BLaER1 (cell line): ENCODE results near the gene ATG7.
"Not testable (repeated sequence)": the region's sequence is repeated elsewhere in the genome, so short reads cannot be mapped to it uniquely, and the experiment has no call there.

Experiments used
- H3K27ac ChIP-seq: shearing (Covaris generic); formaldehyde crosslinking; 2 replicates; pipeline ENCODE4 v1.8.1; 2022
- H3K27me3 ChIP-seq: shearing (Covaris generic); formaldehyde crosslinking; 2 replicates; pipeline ENCODE4 v1.8.1; 2022
- H3K36me3 ChIP-seq: shearing (Covaris generic); formaldehyde crosslinking; 2 replicates; pipeline ENCODE4 v1.8.1; 2022
- H3K4me1 ChIP-seq: shearing (Covaris generic); formaldehyde crosslinking; 2 replicates; pipeline ENCODE4 v1.8.1; 2022
- H3K4me2 ChIP-seq: shearing (Covaris generic); formaldehyde crosslinking; 2 replicates; pipeline ENCODE4 v1.8.1; 2022
- H3K4me3 ChIP-seq: shearing (Covaris generic); formaldehyde crosslinking; 2 replicates; pipeline ENCODE4 v1.8.1; 2022
- H3K9ac ChIP-seq: shearing (Covaris generic); formaldehyde crosslinking; 2 replicates; pipeline ENCODE4 v1.8.1; 2022
- H3K9me3 ChIP-seq: shearing (Covaris generic); formaldehyde crosslinking; 2 replicates; pipeline ENCODE4 v1.8.1; 2022
- H4K20me1 ChIP-seq: shearing (Covaris generic); formaldehyde crosslinking; 2 replicates; pipeline ENCODE4 v1.8.1; 2022
- Cebpa-rat ChIP-seq: shearing (Covaris generic); IDR thresholded peaks from 2 replicates; pipeline ENCODE4 v1.8.1; 2022

The ATG7 gene

DNA sequence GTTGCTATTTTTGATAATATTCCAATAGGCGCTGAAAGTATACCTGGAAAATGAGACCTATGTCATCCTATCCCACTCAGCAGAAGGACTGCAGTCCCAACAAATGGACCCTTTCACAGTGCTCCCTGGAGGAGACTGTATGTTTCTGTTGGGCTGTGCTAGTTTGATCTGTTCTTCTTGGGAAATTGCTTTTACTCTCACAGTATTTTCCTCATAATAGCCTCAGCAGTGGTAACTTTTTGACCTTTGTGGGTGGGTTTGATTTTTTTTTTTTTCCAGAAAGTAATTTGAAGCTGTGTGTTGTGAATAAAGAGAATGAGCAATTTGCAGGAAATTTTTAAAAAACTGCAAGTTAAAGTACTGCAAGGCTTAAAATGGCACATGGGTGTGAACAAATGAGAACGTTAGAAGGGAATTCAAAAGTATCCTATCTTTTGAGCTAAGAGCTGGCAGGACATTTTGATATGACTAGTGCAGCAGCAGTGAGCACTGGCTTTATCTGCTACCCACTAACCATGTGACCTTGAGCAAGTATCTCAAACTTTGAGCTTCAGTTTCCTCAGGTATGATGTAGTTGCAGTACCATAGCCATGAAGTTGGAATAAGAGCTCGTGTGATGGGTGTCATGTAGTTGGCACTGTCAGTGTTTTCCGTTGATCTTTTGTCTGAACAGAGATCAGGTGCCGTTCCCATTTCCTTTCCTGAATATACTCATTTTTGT, 118.4 kb downstream of the ATG7 start:
- peak overlapping the region; percentile 63 for H3K4me2 ChIP-seq
- H3K9me3 ChIP-seq, result no peaks in the 10 kb centered on the region
- TF ChIP-seq Cebpa-rat, result no peak
- H3K9ac ChIP-seq, result no peak overlapping the region
- H3K4me1 ChIP-seq, result peaks cover 29% of the 10 kb centered on the region
- H3K4me3 ChIP-seq, result no peak overlapping the region
- H4K20me1 ChIP-seq, result peaks cover 12% of the 10 kb centered on the region
- no peaks in the 10 kb centered on the region for H3K27me3 ChIP-seq
- no peak overlapping the region for H3K27ac ChIP-seq
- peaks cover 15% of the 10 kb centered on the region; the same call in 1 of the 2 replicates for H3K36me3 ChIP-seq

DNA sequence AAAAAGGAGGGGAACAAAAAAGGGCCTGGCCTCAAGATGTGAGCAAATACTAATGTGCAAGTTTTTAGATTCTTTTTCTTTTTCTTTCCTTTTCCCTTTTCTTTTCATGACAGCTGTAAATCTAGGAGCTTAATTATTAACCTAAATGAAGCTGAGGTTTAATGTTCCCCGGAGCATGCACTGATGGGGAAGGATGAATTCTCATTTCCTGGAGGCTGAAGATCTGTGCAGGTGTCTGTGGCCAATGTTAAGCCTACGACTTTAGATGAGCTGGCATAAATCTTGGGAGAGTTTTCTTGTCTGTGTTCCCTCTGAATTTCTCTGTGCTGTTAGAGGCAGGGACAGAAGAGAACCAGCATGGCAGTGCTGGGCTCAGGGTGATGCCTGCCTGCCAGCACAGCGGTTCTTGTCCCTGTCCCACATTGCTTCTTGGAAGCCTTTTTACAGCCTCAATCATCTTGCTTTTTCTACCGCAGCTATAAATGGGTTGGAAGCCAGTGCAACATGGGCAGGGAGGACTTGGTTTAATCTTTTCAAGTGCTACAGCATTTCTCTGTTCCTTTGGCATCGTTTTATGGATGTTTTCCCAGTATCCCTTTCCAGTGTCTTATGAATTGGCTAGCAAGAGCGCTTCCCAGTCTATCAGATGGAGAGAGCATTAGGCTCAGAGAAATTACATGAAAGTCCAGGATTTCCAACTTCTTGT, 119.1 kb downstream of the ATG7 start:
- TF ChIP-seq Cebpa-rat, result no peak
- H3K4me3 ChIP-seq, result no peak overlapping the region

DNA sequence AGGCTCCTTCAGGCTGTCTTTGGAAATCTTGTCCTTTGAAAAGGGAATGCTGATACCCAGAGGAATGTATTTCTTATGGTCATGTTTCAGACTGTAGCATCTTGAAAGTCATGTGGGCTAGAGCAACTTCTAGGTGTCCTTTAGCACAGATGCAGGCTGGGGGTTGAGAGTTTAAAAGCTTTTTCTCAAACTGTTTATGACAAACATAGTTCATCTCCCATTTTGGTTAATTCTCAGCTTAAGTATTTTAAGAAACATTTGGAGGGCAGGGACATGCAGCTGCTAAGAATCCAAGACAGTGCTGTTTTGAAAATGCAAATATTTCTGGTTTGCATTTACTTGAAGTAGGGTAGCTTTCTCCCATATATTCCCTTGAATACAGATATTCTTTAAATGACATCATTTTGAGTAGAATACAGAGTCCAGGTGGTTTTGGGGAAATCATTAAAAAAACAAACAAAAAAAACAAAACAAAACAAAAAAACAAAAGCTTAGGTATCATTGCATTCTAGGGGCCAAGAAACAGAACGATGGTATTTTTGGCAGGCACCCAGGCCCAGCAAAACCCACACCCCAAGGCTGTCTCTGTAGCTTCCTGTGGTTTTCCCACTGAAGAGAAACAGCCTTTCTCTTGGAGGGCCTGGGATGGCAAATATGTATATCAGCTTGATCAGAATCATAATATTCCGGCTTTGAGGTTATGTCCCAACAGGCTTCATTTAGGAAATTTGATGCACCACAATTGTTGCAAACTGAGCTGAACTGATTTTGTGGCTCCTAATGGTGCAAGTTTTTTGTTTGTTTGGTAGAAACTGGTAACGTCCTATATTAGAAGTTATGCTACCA, 120.0 kb downstream of the ATG7 start:
- H3K4me3 ChIP-seq, result no peak overlapping the region

More for the DNA sequence above, 119.1 kb downstream of the ATG7 start:
- no peaks in the 10 kb centered on the region for H3K9me3 ChIP-seq
- peaks cover 12% of the 10 kb centered on the region for H4K20me1 ChIP-seq
- no peaks in the 10 kb centered on the region for H3K27me3 ChIP-seq
- H3K4me2 ChIP-seq, result peak overlapping the region; percentile 63
- peaks cover 29% of the 10 kb centered on the region for H3K4me1 ChIP-seq
- H3K36me3 ChIP-seq, result peaks cover 14% of the 10 kb centered on the region; the same call in 1 of the 2 replicates
- no peak overlapping the region for H3K9ac ChIP-seq
- H3K27ac ChIP-seq, result no peak overlapping the region

DNA sequence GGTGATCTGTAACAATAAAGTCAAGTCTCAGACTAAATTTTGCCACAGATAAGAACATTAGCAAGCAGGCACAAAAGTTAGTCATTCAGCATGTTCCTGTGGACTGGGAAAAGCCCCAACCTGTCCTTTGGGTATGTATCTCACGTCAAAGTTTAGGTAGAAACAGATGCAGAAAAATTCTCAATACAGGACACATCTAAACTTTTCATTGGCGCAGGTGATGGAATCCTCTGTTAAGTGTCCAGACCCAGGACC, 120.6 kb downstream of the ATG7 start:
- TF ChIP-seq Cebpa-rat, result no peak
- peak overlapping the region; percentile 63 for H3K4me2 ChIP-seq
- H3K9me3 ChIP-seq, result no peaks in the 10 kb centered on the region
- 0 out of 2 replicates have a peak, but pooled peaks cover 3% of the 10 kb centered on the region for H3K36me3 ChIP-seq
- no peaks in the 10 kb centered on the region for H3K27me3 ChIP-seq
- no peak overlapping the region for H3K9ac ChIP-seq
- no peak overlapping the region for H3K4me3 ChIP-seq
- peaks cover 12% of the 10 kb centered on the region for H4K20me1 ChIP-seq
- no peak overlapping the region for H3K27ac ChIP-seq
- peaks cover 29% of the 10 kb centered on the region for H3K4me1 ChIP-seq

More for the DNA sequence above, 120.0 kb downstream of the ATG7 start:
- Histone ChIP-seq H3K36me3 (peaks cover 5% of the 10 kb centered on the region; the same call in 1 of the 2 replicates), H3K9me3 (no peaks in the 10 kb centered on the region), H3K27me3 (no peaks in the 10 kb centered on the region), H3K27ac (no peak overlapping the region), H3K4me1 (peaks cover 29% of the 10 kb centered on the region), H3K4me2 (peak overlapping the region; percentile 63), H3K9ac (no peak overlapping the region), H4K20me1 (peaks cover 12% of the 10 kb centered on the region)
- TF ChIP-seq Cebpa-rat, result no peak

DNA sequence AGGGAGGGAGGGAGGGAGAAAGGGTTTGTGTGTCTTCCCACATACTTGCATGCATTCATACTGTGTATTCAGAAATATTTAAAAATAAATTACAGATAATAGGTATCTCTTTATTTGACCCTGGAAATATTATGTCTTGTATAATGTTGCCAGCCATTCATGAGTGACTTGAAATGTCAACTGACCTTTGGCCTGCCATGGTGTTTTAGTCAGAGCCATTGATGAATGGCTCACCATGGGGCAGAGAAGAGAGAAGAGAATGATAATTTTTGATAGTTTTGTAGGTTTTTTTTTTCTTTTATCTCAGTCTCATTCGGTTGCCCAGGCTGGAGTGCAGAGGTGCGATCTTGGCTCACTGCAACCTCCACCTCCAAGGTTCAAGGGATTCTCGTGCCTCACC, 121.2 kb downstream of the ATG7 start:
- peaks cover 29% of the 10 kb centered on the region for H3K4me1 ChIP-seq
- no peak overlapping the region for H3K4me3 ChIP-seq
- no peak overlapping the region for H3K4me2 ChIP-seq
- TF ChIP-seq Cebpa-rat, result no peak
- H4K20me1 ChIP-seq, result peaks cover 12% of the 10 kb centered on the region
- no peaks in the 10 kb centered on the region for H3K9me3 ChIP-seq
- H3K9ac ChIP-seq, result no peak overlapping the region
- H3K27ac ChIP-seq, result no peak overlapping the region
- no peaks in the 10 kb centered on the region for H3K36me3 ChIP-seq
- H3K27me3 ChIP-seq, result no peaks in the 10 kb centered on the region

DNA sequence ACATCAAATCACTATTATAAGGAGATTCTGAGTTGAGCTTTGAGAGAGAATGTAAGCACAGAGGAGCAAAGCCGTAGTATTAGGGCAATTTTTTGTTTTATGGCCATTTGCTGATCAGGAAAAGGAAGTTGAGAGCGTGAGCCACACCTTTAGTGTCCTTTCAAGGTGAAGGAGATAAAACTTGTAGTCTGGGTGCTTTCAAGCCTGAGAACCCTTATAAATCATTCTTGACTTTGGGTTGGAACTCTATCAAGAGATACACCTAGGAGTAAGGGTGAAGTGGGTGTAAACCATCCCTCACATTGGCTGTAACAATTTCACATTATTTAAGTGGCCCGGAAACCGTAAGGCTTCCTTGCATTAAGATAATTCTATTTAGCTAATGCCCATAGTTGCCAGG, 122.2 kb downstream of the ATG7 start:
- no peak for TF ChIP-seq Cebpa-rat
- Histone ChIP-seq H3K9me3 (no peaks in the 10 kb centered on the region), H3K36me3 (no peaks in the 10 kb centered on the region), H4K20me1 (peaks cover 12% of the 10 kb centered on the region), H3K4me1 (peaks cover 29% of the 10 kb centered on the region), H3K9ac (no peak overlapping the region), H3K27me3 (no peaks in the 10 kb centered on the region), H3K4me2 (no peak overlapping the region), H3K4me3 (no peak overlapping the region), H3K27ac (no peak overlapping the region)

DNA sequence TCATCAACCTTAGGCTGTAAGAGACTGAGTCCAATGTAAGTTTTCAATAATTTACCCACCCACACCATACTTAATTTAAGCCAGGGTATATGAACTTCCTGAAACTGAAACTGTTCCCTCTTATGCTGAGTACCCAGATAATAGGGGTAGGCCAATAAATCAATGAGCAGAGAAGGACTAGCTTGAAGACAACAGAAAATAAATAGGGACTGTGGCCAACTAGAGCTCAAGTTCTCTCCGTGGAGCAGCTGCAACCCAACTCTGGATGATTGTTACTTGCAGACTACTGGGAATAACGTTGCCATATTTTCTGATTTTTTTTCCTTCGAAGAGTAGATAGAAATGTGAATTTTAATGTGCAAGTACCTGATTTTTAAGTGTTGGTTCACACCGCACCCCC, 128.0 kb downstream of the ATG7 start:
- Histone ChIP-seq H3K9me3 (peaks cover 13% of the 10 kb centered on the region), H3K4me2 (no peak overlapping the region), H3K4me1 (no peaks in the 10 kb centered on the region), H3K27ac (no peak overlapping the region), H3K27me3 (no peaks in the 10 kb centered on the region), H3K4me3 (no peak overlapping the region), H3K36me3 (peaks cover 12% of the 10 kb centered on the region), H3K9ac (no peak overlapping the region), H4K20me1 (no peaks in the 10 kb centered on the region)
- TF ChIP-seq Cebpa-rat, result no peak

DNA sequence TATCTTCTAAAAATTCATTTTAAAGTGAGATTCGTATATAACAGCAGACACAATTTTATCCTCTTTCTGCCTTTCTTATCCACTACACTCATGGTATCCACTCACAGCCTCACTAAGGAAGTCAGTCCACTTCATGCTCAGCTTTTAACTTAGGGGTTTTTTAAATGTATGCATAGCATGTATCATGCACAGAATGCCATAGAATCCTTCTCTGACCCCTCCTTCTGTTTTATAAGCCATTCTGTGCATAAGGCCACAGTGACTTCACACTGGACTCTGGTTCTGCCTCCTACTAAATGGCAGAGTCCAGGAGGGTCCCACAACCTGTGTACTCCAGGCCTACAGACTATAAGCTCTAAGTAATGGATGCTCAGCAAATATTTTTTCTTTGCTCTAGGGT, 129.2 kb downstream of the ATG7 start:
- Histone ChIP-seq H3K4me2 (no peak overlapping the region), H4K20me1 (no peaks in the 10 kb centered on the region), H3K4me3 (no peak overlapping the region), H3K36me3 (peaks cover 24% of the 10 kb centered on the region), H3K9ac (no peak overlapping the region), H3K27ac (no peak overlapping the region), H3K4me1 (no peaks in the 10 kb centered on the region), H3K27me3 (no peaks in the 10 kb centered on the region), H3K9me3 (peaks cover 26% of the 10 kb centered on the region)
- TF ChIP-seq Cebpa-rat, result no peak

DNA sequence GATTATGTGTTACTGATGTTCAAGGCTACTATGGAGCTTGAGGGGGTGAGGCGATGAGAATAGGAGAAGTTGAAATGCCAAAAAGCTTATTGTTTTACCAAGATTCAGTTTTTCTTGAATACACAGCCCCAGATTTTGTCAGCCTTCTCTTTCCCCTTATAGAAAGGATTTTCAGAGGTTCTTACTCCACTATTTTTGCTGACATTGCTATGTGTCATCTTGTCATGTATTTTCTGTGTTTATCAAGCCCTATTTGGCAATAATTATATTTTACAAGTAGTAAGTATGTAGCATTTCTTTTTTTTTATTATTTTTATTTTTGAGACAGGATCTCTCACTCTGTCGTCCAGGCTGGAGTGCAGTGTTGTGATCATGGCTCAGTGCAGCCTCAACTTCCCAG, 133.1 kb downstream of the ATG7 start:
- H3K27ac ChIP-seq, result no peak overlapping the region
- TF ChIP-seq Cebpa-rat, result no peak

DNA sequence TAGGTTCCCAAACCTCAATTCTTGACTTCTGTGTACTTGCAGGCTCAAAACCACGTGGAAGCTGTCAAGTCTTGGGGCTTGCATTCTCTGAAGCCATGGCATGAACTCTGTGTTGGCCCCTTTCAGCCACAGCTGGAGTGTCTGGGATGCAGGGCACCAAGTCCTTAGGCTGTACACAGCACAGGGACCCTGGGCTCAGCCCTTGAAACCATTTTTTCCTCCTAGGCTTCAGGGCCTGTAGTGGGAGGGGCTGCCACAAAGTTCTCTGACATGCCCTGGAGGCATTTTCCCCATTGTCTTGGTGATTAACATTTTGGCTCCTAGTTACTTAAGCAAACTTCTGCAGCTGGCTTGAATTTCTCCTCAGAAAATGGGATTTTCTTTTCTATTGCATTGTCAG, 135.4 kb downstream of the ATG7 start:
- peaks cover 52% of the 10 kb centered on the region for H3K36me3 ChIP-seq

More for the DNA sequence above, 133.1 kb downstream of the ATG7 start:
- Histone ChIP-seq H3K9ac (no peak overlapping the region), H3K36me3 (peaks cover 52% of the 10 kb centered on the region), H3K4me2 (no peak overlapping the region), H3K9me3 (peaks cover 54% of the 10 kb centered on the region), H3K4me1 (no peaks in the 10 kb centered on the region), H3K27me3 (no peaks in the 10 kb centered on the region), H3K4me3 (no peak overlapping the region), H4K20me1 (no peaks in the 10 kb centered on the region)

DNA sequence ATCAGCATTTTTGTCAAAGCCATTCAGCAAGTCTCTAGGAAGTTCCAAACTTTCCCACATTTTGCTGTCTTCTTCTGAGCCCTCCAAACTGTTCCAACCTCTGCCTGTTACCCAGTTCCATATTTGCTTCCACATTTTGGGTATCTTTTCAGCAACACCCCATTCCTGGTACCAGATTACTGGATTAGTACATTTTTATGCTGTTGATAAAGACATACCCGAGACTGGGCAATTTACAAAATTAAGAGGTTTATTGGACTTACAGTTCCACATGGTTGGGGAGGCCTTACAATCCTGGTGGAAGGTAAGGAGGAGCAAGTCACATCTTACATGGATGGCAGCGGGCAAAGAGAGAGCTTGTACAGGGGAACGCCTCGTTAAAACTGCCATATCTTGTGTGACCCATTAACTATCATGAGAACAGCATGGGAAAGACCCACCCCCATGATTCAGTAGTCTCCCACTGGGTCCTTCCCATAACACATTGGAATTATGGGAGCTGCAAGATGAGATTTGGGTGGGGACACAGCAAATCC, 136.2 kb downstream of the ATG7 start:
- not testable (repeated sequence) for H3K4me2 ChIP-seq
- H3K9me3 ChIP-seq, result peaks cover 61% of the 10 kb centered on the region
- H3K36me3 ChIP-seq, result peaks cover 52% of the 10 kb centered on the region

More for the DNA sequence above, 135.4 kb downstream of the ATG7 start:
- no peak overlapping the region for H3K27ac ChIP-seq
- H3K4me3 ChIP-seq, result no peak overlapping the region
- H3K4me2 ChIP-seq, result no peak overlapping the region
- no peaks in the 10 kb centered on the region for H3K27me3 ChIP-seq
- no peak overlapping the region for H3K9ac ChIP-seq
- no peaks in the 10 kb centered on the region for H4K20me1 ChIP-seq
- TF ChIP-seq Cebpa-rat, result no peak
- no peaks in the 10 kb centered on the region for H3K4me1 ChIP-seq
- H3K9me3 ChIP-seq, result peaks cover 61% of the 10 kb centered on the region

More for the DNA sequence above, 136.2 kb downstream of the ATG7 start:
- not testable (repeated sequence) for H3K27me3 ChIP-seq, H4K20me1 ChIP-seq, H3K27ac ChIP-seq, H3K9ac ChIP-seq, H3K4me1 ChIP-seq, H3K4me3 ChIP-seq
